PC-3 (cell line): ENCODE results near the gene PKN1.

Experiments
- EZH2 ChIP-seq: fragments of 300-600 bp; sonication (generic); IDR thresholded peaks from one replicate; pipeline ENCODE4 v1.6.1; 2017; ENCODE audit warnings: antibody characterized with exemption, mild to moderate bottlenecking, low read length; ENCODE audit not compliant: unreplicated experiment
- TF ChIP-seq, protein P1 (sequence below): fragments of 300-600 bp; sonication (generic); conservative IDR thresholded peaks from 2 replicates; pipeline ENCODE4 v1.5.1; 2017; ENCODE audit warnings: antibody characterized with exemption, low read depth, mild to moderate bottlenecking, low read length

DNA sequence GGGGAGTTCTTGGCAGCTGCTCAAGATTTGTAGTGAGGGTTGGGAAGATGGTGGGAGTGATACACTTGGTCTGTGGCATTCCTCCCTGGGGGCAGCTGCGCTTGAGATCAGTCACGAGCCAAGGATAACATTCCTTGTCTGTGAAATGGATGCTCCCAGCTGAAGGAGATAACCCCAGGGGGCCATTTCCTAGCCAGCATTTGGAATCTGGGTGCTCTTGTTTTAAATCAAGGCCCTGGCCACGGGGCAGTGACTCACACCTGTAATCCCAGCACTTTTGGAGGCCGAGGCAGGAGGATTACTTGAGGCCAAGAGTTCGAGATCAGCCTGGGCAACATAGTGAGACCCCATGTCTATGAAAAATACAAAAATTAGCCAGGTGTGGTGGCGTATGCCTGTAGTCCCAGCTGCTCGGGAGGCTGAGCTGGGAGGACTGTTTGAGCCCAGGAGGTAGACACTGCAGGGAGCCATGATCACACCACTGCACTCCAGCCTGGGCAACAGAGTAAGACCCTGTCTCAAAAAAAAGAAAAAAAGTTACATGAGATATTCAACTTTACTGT is 4.6 kb downstream of the PKN1 start:
- TF ChIP-seq, protein P1, sequence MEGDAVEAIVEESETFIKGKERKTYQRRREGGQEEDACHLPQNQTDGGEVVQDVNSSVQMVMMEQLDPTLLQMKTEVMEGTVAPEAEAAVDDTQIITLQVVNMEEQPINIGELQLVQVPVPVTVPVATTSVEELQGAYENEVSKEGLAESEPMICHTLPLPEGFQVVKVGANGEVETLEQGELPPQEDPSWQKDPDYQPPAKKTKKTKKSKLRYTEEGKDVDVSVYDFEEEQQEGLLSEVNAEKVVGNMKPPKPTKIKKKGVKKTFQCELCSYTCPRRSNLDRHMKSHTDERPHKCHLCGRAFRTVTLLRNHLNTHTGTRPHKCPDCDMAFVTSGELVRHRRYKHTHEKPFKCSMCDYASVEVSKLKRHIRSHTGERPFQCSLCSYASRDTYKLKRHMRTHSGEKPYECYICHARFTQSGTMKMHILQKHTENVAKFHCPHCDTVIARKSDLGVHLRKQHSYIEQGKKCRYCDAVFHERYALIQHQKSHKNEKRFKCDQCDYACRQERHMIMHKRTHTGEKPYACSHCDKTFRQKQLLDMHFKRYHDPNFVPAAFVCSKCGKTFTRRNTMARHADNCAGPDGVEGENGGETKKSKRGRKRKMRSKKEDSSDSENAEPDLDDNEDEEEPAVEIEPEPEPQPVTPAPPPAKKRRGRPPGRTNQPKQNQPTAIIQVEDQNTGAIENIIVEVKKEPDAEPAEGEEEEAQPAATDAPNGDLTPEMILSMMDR = no peak
- no peak for TF ChIP-seq EZH2
